Kidney glomerular epithelial cell (primary cell): Measurements from ENCODE around the gene AP1M2.
A peak's percentile ranks its signal among the peaks of the same experiment; 100 is the strongest.

Source experiments
- DNase-seq: peaks from one replicate; lab custom pipeline; 2025; lab: John Stamatoyannopoulos, UW

Gene AP1M2

DNA sequence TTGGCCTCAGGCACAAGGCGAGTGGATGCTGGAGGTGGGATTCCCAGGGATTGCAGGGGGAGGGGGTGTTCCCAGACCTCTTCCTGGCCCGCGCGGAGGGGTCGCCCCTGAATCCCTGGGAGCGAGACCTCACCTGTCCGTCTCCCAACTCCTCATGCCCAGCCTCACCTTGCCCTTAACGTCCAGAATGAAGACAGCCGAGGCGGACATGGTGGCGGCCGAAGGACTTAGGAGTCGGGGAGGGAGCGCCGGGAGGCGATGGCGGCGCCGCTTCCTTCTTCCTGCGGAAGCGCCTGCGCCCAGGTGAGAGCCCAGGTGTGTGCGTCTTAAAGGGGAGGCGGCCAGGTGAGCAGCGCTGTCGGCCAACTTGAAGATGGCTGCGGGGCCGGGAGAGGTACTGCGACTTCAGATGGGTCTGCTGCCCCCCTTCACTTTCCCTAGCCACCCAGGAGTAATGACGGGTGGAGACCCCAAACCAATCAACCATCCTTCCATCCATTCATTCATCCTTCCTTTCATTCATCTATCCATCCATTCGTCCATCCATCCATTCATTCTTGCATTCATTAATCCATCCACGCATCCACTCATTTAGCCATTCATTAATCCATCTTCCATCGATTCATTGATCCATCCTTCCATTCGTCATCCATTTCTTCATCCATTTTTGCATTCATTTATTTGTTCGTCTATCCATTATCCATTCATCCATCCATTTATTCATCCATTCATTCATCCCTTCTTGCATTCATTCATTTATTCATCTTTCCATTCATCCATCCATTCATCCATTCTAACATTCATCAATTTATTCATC, at the start of gene AP1M2:
AP1M2 (minus strand) TSS at position 291 of the 817 bp plus-strand sequence; CDS start at position 210, 81 bp downstream.
- no peak for DNase-seq

DNA sequence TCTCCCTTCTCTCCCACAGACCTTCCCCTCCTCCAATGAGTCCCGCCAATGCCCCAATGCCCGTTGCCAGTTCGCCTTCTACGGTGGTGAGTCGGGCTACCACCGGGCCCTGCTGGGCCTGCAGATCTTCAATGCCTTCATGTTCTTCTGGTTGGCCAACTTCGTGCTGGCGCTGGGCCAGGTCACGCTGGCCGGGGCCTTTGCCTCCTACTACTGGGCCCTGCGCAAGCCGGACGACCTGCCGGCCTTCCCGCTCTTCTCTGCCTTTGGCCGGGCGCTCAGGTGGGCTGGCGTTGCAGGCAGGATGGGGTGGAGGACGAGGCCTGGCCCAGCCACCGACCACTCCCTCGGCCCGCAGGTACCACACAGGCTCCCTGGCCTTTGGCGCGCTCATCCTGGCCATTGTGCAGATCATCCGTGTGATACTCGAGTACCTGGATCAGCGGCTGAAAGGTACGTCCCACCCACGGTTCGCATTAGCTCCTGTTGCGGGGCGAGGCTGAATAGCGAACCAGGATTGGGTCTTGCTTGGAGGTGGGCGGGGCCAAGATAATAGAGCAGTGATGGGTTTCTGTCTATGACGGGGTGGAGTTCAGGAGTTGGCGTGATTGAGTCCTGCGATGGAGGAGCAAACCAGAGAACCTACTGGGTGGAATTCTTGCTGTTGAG, 49.3 kb upstream of the AP1M2 start:
- no peak for DNase-seq

DNA sequence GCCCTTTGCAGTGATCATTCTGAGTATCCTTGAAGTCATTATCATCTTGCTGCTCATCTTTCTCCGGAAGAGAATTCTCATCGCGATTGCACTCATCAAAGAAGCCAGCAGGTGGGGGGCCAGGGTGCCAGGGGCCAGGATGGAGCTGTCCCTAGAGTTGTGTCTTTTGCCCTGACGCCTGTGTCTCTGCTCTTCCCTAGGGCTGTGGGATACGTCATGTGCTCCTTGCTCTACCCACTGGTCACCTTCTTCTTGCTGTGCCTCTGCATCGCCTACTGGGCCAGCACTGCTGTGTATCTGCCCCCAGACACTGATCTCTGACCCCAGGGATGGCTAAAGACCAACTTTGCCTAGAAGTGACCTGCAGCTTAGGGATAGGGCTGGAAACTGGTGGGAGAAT, 47.9 kb upstream of the AP1M2 start:
- DNase-seq = no peak

DNA sequence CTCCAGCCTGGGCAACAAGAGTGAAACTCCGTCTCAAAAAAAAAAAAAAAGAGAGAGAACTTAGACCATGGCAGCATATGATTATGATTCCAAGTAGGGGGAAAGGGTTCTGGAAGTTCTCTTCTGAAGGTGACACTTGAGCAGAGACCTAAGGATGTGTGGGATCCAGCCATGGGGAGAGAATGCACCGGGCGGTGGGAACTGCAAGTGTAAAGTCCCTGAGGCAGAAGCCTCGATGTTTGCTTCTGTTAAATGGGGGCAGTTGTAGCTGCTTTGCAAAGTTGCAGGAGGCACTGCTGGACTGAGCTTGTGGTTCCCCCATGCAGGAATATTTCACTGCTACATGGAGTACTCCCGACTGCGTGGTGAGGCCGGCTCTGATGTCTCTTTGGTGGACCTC, 47.3 kb upstream of the AP1M2 start:
- DNase-seq = no peak

DNA sequence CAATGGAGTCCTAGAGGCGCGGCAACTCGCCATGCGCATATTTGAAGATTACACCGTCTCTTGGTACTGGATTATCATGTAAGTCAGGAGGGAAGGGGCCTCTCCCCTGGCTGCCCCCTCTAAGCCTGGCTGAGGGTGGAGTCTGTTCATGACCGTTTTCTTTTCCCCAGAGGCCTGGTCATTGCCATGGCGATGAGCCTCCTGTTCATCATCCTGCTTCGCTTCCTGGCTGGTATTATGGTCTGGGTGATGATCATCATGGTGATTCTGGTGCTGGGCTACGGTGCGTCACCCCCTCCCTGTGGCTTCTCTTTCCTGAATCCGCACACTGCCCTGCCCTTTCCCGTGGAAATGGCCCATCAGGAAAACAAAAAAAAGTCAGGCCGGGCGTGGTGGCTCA, 44.8 kb upstream of the AP1M2 start:
- DNase-seq = no peak

DNA sequence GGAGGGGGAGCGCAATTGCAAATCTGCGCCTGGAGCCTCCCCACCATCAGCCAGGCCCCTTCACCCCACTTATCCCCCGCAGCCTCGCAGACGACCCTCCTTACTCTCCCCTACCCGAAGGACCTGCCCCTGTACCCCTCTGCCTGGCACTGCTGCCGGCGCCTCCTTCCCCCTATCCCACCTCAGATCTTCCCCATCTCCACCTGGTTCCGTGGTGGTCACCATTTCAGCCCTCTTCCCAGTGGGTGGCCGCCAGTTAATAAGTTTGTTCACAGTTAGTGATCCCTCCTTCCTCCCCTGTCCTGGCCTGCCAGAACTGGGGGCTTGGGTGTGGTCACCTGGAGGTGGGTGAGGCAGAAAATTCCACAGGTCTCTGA, 38.6 kb upstream of the AP1M2 start:
- DNase-seq = no peak

DNA sequence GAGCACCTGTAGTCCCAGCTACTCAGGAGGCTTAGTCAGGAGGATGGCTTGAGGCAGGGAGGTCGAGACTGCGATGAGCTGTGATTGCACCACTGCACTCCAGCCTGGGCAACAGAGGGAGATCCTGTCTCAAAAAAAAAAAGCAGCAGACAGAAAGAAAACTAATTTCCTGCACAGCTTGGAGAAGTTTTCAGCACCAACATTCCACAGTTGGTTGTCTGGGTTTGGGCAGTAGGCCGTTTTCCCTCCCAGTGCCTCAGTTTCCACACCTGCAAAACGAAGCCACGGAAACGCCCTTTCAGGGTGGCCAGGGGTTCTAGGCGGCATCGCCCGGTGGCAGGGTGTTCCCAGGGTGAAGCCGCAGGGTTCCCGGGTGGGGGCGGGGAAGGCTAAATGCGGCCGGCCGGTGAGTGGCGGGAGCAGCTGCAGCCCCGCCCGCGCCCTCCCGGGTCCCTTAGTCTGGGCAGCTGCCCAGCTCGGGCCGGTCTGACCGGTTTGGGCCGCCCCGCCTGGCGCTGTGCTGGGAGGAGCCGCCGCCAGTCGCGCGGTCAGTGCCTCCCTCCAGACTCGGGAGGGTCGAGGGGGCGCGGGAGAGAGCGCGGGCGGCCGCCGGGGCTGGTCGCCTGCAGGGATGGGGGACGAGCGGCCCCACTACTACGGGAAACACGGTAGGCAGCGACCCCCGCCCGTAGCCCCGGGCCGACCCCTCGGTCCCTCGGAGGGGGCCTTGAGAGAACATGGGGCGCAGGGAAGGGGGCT, 38.1 kb upstream of the AP1M2 start, which contains the start of gene SLC44A2:
SLC44A2 (plus strand) TSS at position 551 of the 759 bp plus-strand sequence; CDS start at position 632, 81 bp downstream.
- no peak for DNase-seq

DNA sequence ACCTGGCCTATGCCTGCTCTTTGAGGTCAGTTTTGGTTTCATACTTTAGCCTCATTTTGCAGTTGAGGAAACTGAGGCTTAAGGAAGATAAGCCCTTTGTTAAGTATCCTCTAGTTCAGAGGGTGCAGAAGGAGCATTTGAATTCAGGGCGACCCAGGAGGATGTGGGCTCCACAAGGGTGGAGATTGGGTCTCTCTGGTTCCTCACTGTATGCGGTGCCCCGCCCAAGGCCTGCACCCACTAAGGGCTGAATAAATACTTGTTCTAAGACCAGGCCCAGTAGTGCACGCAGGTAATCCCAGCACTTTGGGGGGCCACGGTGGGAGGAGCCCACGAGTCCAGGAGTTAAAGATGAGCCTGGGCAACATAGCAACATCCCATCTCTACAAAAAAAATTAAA, 37.5 kb upstream of the AP1M2 start:
- no peak for DNase-seq

DNA sequence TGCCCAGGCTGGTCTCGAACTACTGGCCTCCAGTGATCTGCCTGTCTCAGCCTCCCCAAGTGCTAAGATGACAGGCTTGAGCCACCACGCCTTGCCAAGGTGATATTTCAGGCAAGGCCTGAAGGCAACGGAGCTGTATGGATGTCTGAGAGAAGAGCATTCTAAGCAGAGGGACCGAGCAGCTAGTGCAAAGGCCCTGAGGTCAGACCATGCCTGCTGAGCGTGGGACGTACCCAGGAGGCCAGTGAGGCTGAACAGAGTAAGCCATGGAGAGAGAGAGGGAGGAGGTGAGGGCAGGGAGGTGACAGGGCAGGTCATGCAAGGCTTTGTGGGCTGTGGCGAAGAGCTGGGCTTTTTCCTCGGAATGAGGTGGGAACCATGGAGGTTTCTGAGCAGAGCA, 34.9 kb upstream of the AP1M2 start:
- no peak for DNase-seq

DNA sequence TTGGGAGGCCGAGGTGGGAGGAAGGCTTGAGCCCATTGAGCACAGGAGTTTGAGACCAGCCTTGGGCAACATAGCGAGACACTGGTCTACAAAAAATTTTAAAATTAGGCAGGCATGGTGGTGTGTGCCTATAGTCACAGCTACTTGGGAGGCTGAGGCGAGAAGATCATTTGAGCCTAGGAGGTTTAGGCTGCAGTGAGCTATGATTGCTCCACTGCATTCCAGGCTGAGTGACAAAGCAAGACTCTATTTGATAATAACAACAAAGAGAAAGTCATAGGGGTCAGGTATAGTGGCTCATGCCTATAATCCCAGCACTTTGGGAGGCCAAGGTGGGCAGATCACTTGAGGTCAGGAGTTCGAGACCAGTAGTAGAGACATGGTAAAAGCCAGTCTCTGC, 33.7 kb upstream of the AP1M2 start:
- DNase-seq = no peak

DNA sequence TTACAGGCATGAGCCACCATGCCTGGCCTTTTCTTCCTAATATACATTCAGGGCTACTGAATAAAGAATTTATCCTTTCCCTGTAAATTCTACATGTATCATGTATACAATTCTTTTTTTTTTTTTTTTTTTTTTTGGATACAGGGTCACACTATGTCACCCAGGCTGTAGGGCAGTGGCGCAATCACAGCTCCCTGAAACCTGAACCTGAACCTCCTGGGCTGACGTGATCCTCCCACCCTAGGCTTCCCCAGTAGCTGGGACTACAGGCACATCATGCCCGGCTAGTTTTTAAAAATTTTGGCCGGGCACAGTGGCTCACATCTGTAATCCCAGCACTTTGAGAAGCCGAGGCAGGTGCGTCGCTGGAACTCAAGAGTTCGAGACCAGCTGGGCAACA, 31.7 kb upstream of the AP1M2 start:
- DNase-seq = no peak

DNA sequence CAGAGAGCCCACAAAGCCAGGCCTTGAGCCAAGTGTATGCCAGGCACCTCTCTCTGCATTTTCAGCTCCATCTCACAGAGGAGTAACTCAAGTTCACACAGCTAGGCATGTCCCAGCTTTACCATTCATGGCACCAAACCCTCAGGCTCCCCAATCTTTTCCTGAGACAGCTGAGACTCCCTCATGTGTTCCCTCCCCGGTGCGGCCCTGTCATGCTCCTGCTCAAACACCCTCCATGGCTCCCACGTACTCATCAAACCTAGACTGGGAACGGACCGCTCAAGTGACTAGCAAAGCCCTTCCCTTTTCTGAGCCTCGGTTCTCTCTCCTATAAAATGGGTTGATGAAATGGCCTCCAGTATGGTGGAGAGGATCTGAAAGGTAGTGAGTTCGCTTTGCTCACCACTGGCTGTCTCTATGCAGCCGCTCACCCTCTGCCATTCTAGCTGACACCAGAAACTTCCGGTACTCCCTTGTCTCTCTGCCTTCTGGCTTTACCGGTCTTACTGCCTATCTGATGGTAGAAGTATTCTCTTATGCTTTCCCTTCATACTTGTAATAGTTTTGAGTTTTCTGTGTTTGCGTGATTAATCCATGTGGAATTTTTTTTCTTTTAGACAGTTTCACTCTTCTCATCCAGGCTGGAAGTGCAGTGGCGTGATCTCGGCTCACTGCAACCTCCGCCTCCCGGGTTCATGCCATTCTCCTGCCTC, 30.5 kb upstream of the AP1M2 start:
- DNase-seq = peak; percentile 51

DNA sequence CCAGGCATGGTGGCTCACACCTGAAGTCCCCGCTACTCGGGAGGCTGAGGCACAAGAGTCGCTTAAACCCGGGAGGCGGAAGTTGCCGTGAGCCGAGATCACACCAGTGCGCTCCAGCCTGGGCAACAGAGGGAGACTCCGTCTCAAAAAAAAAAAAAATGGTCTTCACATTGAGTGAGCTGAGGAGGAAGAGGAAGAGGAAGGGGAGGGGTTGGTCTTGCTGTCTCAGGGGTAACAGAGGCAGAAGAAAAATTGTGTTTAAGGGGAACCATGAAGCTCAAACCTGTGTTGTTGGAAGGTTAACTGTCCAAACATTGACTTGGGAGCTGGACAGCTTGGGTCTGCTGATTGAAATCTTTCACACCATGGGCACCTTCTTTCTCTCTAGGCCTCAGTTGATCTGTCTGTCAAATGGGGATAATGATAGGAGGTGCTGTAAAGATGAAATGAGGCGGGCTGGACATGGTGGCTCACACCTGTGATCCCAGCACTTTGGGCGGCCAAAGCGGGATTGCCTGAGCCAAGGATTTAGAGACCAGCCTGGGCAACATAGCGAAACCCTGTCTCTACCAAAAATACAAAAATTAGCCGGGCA, 28.4 kb upstream of the AP1M2 start:
- DNase-seq = no peak

DNA sequence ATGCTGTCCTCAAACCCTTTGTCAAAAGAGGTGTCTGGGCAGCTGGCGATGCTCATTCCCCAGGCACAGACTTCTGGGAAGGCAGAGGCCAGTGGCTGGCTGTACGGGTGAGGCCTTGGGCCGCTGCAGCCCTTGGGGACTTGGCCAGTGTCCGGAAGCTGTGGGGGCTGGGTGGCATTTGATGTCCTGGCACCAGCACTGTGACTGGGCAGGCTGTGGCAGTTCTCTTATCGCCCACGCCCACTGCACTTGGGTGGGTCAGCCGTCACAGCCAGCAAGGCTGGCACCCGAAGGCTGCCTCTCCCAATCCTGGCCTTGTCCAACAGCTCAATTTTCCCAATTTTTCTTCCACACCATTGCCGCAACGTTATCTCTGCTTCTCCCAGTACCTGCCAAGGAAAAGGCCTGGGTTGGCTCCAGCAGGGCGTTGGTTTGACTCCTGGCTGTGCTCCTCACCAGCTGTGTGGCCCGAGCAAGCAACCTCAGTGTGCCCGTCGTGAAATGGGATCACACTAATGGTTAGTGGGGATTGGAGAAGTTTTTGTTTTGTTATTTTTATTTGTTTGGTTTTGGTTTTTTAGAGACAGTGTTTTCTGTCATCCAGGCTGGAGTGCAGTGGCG, 25.5 kb upstream of the AP1M2 start:
- DNase-seq = no peak

DNA sequence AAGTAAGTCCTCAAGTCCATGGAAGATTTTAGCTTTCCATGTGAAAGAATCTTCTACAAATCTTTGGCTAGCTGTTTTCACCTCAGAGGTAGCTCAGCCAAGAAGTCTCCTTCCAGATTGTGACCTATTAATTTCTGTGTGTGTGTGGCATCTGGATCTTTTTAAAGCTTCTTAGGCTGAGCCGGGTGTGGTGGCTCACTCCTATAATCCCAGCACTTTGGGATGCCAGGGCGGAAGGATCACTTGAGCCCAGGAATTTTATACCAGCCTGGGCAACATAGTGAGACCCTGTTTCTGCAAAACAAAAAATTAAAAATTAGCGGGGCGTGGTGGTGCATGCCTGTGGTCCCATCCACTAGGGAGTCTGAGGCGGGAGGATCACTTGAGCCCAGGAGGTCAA, 24.8 kb upstream of the AP1M2 start:
- no peak for DNase-seq

DNA sequence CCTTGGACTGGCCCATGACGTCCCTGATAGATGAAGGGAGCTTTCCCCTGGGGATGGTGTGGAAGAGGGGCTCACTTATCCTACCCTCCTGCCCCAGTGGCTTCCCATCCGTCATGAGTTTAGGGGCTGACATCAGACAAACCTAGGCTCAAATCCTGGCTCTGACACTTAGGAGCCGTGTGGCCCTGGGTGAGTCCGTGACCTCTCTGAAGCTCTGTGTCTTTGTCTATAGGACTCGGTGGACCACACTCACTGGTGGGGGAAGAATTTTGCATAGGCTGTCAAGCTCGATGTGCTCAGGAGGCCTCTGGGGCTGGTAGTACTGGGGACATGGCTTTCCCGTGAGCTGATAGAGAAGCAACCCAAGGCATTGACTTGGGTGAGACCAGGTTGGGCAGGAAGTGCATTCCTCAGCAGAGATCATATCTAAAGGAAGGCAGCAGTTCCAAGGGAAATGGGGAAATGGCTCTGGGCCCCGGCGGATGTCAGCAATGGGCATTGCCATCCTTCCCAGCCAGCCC, 17.4 kb upstream of the AP1M2 start:
- no peak for DNase-seq

DNA sequence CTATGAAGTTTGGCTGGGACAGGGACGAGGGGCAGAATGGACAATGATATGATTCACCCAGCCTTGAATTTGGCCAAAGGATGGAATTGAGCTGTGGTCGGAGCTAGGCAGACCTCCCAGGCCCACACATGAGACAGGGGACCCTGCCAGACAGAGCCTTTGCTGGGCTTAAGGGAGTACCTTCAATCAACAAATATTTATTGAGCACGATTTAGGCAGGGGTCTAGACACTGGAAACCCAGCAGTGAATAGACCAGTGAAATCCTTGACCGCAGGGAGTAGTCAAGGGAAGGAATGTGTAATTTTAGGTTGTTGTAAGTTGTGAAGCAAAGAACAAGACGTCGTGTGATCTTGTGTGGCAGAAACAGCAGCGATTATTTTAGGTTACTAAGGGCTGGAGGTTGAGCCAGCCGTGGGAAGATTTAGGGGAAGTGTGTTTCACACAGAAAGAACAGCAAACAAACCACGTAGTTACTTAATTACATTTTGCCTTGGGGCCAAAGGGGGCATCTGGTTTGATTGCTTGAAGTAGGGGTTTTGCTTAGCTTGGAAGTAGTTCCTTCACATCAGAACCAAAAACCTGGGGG, 16.9 kb upstream of the AP1M2 start:
- DNase-seq = no peak

DNA sequence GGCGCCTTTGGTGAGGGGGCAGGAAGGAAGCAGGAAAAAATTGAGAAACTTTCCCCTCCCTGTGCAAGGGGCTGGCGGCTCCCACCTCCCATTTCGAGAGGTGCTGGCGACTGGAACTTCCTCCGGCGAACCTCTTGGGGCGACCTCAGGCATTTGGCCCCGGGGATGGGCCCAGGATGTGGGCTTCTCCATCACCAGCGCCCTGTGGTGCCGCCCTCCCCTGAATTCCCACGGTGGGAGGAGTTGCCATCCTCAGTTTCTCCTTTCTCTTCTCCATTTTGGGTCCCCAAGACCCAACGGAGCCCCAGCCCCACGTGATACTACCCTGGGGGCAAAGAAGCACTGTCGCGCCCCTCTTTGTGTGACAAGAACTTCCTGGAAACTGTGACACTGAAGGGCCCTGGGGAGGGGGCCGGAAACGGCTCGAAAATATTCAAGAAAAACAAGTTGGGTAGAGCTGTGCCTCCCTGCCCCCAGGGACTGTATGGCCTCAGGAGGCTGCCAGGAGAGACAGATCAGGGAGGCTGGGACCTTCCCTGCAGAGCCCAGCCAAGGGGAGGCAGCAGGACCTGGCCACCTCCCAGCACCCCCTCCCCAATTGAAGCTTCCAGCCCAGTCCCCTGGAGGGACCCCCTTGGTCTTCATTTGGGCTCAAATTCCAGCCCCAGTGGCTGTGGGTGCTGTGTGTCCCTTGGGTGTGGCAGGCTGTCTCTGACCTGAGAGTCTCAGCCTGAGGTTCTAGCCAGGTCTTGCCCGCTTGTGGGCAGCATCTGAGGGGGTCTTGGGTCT, 16.2 kb upstream of the AP1M2 start:
- no peak for DNase-seq

DNA sequence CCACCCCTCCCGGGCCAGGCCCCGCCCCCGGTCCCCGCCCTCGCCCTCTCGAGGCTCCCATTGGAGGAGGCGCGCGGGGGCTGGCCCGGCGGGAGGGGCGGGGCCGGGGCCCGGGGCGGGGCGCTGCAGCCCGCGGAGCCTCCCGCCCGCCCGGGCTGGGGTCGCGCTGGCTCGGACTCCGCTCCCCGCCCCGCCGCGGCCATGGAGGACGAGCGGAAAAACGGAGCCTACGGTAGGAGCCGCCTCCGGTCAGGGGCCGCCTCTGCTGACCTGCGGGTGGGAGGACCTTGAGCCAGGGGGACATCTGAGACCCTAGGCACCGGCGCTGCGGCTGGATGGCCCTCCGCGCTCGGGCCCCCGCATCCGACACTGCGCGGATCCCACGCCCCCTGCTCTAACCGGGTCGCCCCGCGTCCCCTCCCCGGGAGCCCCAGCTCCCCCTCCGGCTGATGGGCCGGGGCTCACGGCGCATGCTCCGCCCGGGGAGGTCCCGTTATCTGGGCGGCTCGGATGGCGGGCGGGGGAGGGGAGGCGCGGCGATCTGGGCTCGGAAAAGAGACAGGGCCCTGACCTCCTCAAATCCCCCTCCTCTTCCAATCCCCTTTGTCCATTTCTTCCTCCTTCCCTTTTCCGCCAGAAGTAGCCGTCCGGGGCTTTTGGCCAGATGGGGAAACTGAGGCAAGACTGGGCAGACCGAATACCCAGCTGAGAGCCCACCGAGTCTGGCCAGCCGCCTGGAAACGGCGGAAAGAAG, 15.4 kb upstream of the AP1M2 start:
- peak; percentile 46 for DNase-seq
